Measurements from ENCODE around the gene SMIM30. TPM values are rescaled to one million over a fixed set of nuclear protein-coding genes. Genes with fewer than 3 reads are reported as not detected.

The SMIM30 gene
- total RNA-seq, 1 experiment from 2014 or later = 55.8 TPM

DNA sequence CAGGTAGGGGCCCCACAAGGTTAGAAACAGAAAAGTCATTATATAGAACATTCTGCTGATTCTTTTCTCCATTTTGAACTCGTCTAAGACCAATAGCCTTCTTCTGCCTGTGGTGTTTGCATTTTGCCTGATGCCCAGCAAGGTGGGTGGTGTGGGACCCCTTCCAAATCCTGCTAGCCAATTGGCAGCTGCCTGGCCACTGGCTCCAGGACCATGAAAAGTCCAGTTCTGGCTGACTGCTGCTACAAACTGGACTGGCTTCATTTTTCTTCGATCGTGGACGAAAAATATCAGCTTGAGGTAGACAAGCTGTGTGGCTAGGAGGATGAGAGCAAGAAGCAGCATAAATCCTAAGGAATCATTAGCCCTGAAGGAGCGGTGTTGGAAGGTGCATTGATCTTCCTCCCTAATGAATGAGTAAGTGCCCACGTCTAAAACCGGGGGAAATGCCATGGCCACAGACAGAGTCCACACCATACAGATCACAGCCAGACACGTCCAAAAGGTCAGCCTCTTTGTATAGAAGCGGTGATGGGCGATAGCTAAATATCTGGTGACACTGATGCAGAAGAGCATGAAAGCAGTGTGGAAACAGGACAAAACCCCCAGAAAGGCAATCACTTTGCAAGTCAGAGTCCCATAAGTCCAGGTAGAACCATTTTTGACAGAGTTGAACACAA is 34.4 kb downstream of the SMIM30 start:
- no peaks in the 10 kb centered on the region for H4K20me1 ChIP-seq (ENCODE audit: insufficient read depth)
- no TSS peak for BruUV-seq (replicated peaks)
- no peak overlapping the region for H3K4me2 ChIP-seq (ENCODE audit: low read length)
- intact Hi-C loops (cut with micrococcal nuclease) = no loop called here
- H3K79me2 ChIP-seq (ENCODE audit: insufficient read depth, low read length) = no peaks in the 10 kb centered on the region
- ChIA-PET POLR2A (no interaction called here), RAD21 (ENCODE audit: low non-redundant PET in 1 of 2, low total read pairs in 2 of 2, uncharacterized antibody in 2 of 2, unreplicated experiment in 2 of 2) (no interaction called here), CTCF (no interaction called here)
- TF ChIP-seq, protein P1, sequence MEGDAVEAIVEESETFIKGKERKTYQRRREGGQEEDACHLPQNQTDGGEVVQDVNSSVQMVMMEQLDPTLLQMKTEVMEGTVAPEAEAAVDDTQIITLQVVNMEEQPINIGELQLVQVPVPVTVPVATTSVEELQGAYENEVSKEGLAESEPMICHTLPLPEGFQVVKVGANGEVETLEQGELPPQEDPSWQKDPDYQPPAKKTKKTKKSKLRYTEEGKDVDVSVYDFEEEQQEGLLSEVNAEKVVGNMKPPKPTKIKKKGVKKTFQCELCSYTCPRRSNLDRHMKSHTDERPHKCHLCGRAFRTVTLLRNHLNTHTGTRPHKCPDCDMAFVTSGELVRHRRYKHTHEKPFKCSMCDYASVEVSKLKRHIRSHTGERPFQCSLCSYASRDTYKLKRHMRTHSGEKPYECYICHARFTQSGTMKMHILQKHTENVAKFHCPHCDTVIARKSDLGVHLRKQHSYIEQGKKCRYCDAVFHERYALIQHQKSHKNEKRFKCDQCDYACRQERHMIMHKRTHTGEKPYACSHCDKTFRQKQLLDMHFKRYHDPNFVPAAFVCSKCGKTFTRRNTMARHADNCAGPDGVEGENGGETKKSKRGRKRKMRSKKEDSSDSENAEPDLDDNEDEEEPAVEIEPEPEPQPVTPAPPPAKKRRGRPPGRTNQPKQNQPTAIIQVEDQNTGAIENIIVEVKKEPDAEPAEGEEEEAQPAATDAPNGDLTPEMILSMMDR (IDR thresholded peaks at IDR 0.05 in 2 of 3, conservative IDR thresholded peaks at IDR 0.05 in 1 of 3; ENCODE audit: borderline replicate concordance in 1 of 3, insufficient read depth in 1 of 3, low read depth in 2 of 3, low read length in 2 of 3) = no peak
- TF ChIP-seq CBX3 (IDR thresholded peaks at IDR 0.05; ENCODE audit: low read depth) (no peak), JUND (IDR thresholded peaks at IDR 0.05) (no peak), TCF7L2 (IDR thresholded peaks at IDR 0.05; ENCODE audit: borderline replicate concordance, extremely low read depth, insufficient read depth, insufficient read length) (no peak), EGR1 (IDR thresholded peaks at IDR 0.05; ENCODE audit: low read depth) (no peak), YY1 (IDR thresholded peaks at IDR 0.05; ENCODE audit: extremely low read depth, insufficient replicate concordance, low read depth, low read length) (no peak), POLR2AphosphoS5 (IDR thresholded peaks at IDR 0.05; ENCODE audit: low read depth, low read length) (no peak), ZFX (IDR thresholded peaks at IDR 0.05) (no peak), EZH2phosphoT487 (IDR thresholded peaks at IDR 0.05; ENCODE audit: borderline replicate concordance) (no peak), ZNF274 (IDR thresholded peaks at IDR 0.05; ENCODE audit: low read depth, low read length) (no peak)
- TF ChIP-seq, protein P2, sequence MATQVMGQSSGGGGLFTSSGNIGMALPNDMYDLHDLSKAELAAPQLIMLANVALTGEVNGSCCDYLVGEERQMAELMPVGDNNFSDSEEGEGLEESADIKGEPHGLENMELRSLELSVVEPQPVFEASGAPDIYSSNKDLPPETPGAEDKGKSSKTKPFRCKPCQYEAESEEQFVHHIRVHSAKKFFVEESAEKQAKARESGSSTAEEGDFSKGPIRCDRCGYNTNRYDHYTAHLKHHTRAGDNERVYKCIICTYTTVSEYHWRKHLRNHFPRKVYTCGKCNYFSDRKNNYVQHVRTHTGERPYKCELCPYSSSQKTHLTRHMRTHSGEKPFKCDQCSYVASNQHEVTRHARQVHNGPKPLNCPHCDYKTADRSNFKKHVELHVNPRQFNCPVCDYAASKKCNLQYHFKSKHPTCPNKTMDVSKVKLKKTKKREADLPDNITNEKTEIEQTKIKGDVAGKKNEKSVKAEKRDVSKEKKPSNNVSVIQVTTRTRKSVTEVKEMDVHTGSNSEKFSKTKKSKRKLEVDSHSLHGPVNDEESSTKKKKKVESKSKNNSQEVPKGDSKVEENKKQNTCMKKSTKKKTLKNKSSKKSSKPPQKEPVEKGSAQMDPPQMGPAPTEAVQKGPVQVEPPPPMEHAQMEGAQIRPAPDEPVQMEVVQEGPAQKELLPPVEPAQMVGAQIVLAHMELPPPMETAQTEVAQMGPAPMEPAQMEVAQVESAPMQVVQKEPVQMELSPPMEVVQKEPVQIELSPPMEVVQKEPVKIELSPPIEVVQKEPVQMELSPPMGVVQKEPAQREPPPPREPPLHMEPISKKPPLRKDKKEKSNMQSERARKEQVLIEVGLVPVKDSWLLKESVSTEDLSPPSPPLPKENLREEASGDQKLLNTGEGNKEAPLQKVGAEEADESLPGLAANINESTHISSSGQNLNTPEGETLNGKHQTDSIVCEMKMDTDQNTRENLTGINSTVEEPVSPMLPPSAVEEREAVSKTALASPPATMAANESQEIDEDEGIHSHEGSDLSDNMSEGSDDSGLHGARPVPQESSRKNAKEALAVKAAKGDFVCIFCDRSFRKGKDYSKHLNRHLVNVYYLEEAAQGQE (IDR thresholded peaks at IDR 0.05; ENCODE audit: low read depth) = no peak
- no peaks in the 10 kb centered on the region for H3K9me3 ChIP-seq (ENCODE audit: control insufficient read depth in 1 of 2, insufficient read depth in 1 of 2, low read depth in 1 of 2, low read length in 2 of 2)
- H3K4me3 ChIP-seq (replicated peaks in 1 of 2; ENCODE audit: low read depth in 1 of 2, low read length in 2 of 2) = no peak overlapping the region
- no peak for ATAC-seq
- no peak for DNase-seq (ENCODE audit: low read depth, low spot score)
- H3K36me3 ChIP-seq (ENCODE audit: control insufficient read depth in 1 of 2, insufficient read depth in 2 of 2, low read length in 2 of 2) = no peaks in the 10 kb centered on the region
- H3K27ac ChIP-seq (ENCODE audit: low read depth, low read length) = no peak overlapping the region
- H3K9me2 ChIP-seq (ENCODE audit: insufficient read depth) = no peaks in the 10 kb centered on the region
- H3K4me1 ChIP-seq (ENCODE audit: control insufficient read depth in 1 of 2, insufficient read depth in 2 of 2, low read length in 2 of 2) = no peaks in the 10 kb centered on the region
- no peak overlapping the region for H2AFZ ChIP-seq (ENCODE audit: low read depth, low read length, poor library complexity, severe bottlenecking)
- no peak overlapping the region for H3K9ac ChIP-seq (ENCODE audit: low read length)
- H3K27me3 ChIP-seq (ENCODE audit: insufficient read depth, low read length) = no peaks in the 10 kb centered on the region
